Loucy (cell line): ENCODE measurements around the gene NECTIN1.

Experiments
- CTCF ChIP-seq: fragments of 200-600 bp; sonication (generic); conservative IDR thresholded peaks from 2 replicates; pipeline ENCODE4 v1.5.1; 2014; ENCODE audit warnings: mild to moderate bottlenecking, antibody characterized with exemption, low read length
- EZH2phosphoT487 ChIP-seq: fragments of 200-600 bp; IDR thresholded peaks from 2 replicates; pipeline ENCODE4 v1.6.1; 2018; ENCODE audit warnings: antibody characterized with exemption, mild to moderate bottlenecking, moderate library complexity, borderline replicate concordance

- no peak for TF ChIP-seq CTCF
- no peak for TF ChIP-seq EZH2phosphoT487
Observed at GRCh38 chr11:119691701-119692539, 37.1 kb downstream of the NECTIN1 start.
